Smooth muscle cell (in vitro differentiated cells): Measurements from ENCODE around the gene EVC. TPM values are rescaled to one million over a fixed set of nuclear protein-coding genes. Genes with fewer than 3 reads are reported as not detected.

Experiments
- DNase-seq: peaks from one replicate; lab custom pipeline; 2025; ENCODE audit not compliant: unreplicated experiment; lab: John Stamatoyannopoulos, UW
- H2AFZ ChIP-seq: fragments of 200-600 bp; sonication (generic); 2 replicates; pipeline ENCODE4 v1.6.0; 2016; ENCODE audit warnings: antibody characterized with exemption, low read depth, mild to moderate bottlenecking
- H3F3A ChIP-seq: fragments of 200-600 bp; sonication (generic); 2 replicates; pipeline ENCODE4 v1.6.0; 2017; ENCODE audit warnings: antibody characterized with exemption, low read depth
- H3K27ac ChIP-seq: fragments of 200-600 bp; sonication (generic); 2 replicates; pipeline ENCODE4 v1.5.1; 2016; ENCODE audit warnings: low read depth, mild to moderate bottlenecking
- H3K27me3 ChIP-seq: fragments of 200-600 bp; sonication (generic); 2 replicates; pipeline ENCODE4 v1.6.1; 2016; ENCODE audit warnings: low read depth, mild to moderate bottlenecking
- H3K36me3 ChIP-seq: fragments of 200-600 bp; sonication (generic); 2 replicates; pipeline ENCODE4 v1.5.1; 2016; ENCODE audit warnings: low read depth
- H3K4me1 ChIP-seq: fragments of 200-600 bp; sonication (generic); 2 replicates; pipeline ENCODE4 v1.5.1; 2016; ENCODE audit warnings: low read depth
- H3K4me2 ChIP-seq: fragments of 200-600 bp; sonication (generic); 2 replicates; pipeline ENCODE4 v1.6.0; 2016; ENCODE audit warnings: mild to moderate bottlenecking
- H3K4me3 ChIP-seq: fragments of 200-600 bp; sonication (generic); 2 replicates; pipeline ENCODE4 v1.5.1; 2016; ENCODE audit warnings: mild to moderate bottlenecking
- H3K79me2 ChIP-seq: fragments of 200-600 bp; sonication (generic); 2 replicates; pipeline ENCODE4 v1.6.0; 2016; ENCODE audit warnings: low read depth, mild to moderate bottlenecking
- H3K9ac ChIP-seq: fragments of 200-600 bp; sonication (generic); 2 replicates; pipeline ENCODE4 v1.6.0; 2016; ENCODE audit warnings: low read depth
- H3K9me3 ChIP-seq: fragments of 200-600 bp; sonication (generic); replicated peaks from 2 replicates; pipeline ENCODE4 v1.5.1; 2016; ENCODE audit warnings: low read depth
- H4K20me1 ChIP-seq: fragments of 200-600 bp; sonication (generic); 2 replicates; pipeline ENCODE4 v1.6.0; 2016; ENCODE audit warnings: low read depth
- WGBS: methylation state at CpG from one replicate; pipeline ENCODE4 v1.1.7; 2016; ENCODE audit warnings: low lambda C conversion rate; 5-methylcytosine and 5-hydroxymethylcytosine counted together
- polyA plus RNA-seq: library from polyadenylated mRNA; unstranded; fragments of >200 nt; fragmentation: Nextera tagmentation; extraction: Ambion mirVana; gene quantifications from 2 replicates; pipeline ENCODE4 v1.2.1, GENCODE V29; 2016
- total RNA-seq: library from RNA; depleted of rRNA; stranded (reverse); fragments of >200 nt; gene quantifications from 2 replicates; pipeline ENCODE4 v1.2.3, GENCODE V29; 2014
- TF ChIP-seq, protein P1 (sequence below): fragments of 200-600 bp; sonication (generic); IDR thresholded peaks from 2 replicates; pipeline ENCODE4 v1.5.1; 2017; ENCODE audit warnings: borderline replicate concordance, mild to moderate bottlenecking, antibody characterized with exemption; ENCODE audit not compliant: insufficient read depth, poor library complexity, severe bottlenecking

The EVC gene
- total and polyA plus RNA-seq, 2 experiments from 2014 or later: 7.5 to 15.5 TPM

- peaks cover 31% of the 10 kb centered on the region for H3K36me3 ChIP-seq
- WGBS: 98% methylated on average over 2 of the region's 2 CpGs
Observed at GRCh38 chr4:5742968-5743367, 32.0 kb downstream of the EVC start.

DNA sequence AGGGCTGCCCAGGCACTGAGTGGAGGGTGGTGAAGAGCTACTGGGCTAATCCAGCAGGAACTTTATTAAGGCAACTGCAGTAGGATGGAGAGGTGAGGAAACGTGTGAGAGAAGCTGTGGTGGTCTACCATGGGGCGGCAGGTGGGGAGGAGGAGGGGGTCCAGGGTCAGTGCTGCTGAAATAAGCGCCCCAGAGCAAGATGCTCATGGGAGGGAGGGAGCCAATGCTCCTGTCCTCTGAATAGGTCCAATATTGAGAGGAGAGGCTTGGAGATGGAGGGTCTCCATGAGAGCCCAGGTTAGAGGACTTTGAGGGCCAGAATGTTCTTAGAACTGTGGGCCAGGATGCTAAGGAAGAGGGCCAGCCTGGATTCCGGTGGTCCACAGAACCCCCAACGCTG, 35.2 kb downstream of the EVC start:
- TF ChIP-seq, protein P1, sequence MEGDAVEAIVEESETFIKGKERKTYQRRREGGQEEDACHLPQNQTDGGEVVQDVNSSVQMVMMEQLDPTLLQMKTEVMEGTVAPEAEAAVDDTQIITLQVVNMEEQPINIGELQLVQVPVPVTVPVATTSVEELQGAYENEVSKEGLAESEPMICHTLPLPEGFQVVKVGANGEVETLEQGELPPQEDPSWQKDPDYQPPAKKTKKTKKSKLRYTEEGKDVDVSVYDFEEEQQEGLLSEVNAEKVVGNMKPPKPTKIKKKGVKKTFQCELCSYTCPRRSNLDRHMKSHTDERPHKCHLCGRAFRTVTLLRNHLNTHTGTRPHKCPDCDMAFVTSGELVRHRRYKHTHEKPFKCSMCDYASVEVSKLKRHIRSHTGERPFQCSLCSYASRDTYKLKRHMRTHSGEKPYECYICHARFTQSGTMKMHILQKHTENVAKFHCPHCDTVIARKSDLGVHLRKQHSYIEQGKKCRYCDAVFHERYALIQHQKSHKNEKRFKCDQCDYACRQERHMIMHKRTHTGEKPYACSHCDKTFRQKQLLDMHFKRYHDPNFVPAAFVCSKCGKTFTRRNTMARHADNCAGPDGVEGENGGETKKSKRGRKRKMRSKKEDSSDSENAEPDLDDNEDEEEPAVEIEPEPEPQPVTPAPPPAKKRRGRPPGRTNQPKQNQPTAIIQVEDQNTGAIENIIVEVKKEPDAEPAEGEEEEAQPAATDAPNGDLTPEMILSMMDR: no peak
- Histone ChIP-seq H3K27ac (peak overlapping the region; percentile 98), H3K4me3 (no peak overlapping the region), H4K20me1 (no peaks in the 10 kb centered on the region), H3F3A (peaks cover 10% of the 10 kb centered on the region), H3K4me1 (peaks cover 3% of the 10 kb centered on the region), H3K79me2 (no peaks in the 10 kb centered on the region), H3K9ac (peak overlapping the region; percentile 80), H3K27me3 (no peaks in the 10 kb centered on the region), H3K36me3 (peaks cover 31% of the 10 kb centered on the region), H3K9me3 (no peaks in the 10 kb centered on the region), H3K4me2 (no peak overlapping the region), H2AFZ (no peak overlapping the region)
- 98% methylated on average over 5 of the region's 5 CpGs for WGBS
- no peak for DNase-seq

More at GRCh38 chr4:5742968-5743367, 32.0 kb downstream of the EVC start:
- H3K27ac ChIP-seq: no peak overlapping the region
- no peaks in the 10 kb centered on the region for H3K79me2 ChIP-seq
- H4K20me1 ChIP-seq: no peaks in the 10 kb centered on the region
- no peak overlapping the region for H3K9ac ChIP-seq
- no peaks in the 10 kb centered on the region for H3K27me3 ChIP-seq
- TF ChIP-seq, protein P1: no peak
- peaks cover 3% of the 10 kb centered on the region for H3K4me1 ChIP-seq
- no peaks in the 10 kb centered on the region for H3K9me3 ChIP-seq
- peaks cover 10% of the 10 kb centered on the region for H3F3A ChIP-seq
- H2AFZ ChIP-seq: no peak overlapping the region
- no peak for DNase-seq
- no peak overlapping the region for H3K4me2 ChIP-seq
- H3K4me3 ChIP-seq: no peak overlapping the region

DNA sequence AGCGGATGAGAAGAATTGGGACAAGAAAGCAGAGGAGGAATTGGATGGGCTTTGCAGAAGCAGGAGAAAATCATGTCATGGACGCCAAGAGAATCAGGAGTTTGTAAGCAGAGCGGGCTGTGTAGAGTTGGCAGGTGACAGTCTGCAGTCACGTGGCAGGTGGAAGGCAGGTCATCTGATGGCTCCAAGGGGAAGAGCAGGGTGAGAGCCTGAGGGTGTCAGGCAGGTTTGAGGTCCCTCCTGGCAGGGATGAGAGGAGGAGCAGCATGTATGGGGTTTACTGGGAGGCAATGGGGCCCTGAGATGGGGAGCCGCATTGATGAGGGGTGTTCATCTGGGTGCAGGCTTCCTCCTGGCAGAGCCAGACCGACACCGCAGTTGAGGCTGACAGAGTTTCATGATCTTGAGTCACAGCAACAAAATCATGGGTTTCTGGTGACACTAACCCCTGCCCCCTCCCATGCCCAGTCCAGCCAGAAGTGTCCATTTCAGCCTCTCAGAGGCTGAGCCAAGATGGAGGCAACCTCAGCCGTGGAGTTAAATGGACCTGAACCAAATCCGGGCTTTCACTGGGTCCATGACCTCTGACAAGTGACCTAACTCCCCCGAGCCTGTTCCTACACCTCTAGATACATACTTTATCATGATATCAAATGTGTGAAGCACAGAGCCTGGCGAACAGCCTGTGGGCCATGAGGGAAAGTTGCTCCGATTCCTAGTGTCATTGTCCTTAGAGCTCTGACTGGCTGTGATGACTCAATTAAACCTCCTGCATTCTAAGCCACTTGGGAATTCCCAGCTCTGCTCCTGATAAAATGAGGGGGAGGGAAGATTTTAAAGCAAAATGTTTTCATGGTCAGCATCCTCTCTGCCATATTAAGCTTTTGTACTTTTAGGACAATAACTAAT, 36.1 kb downstream of the EVC start:
- peak overlapping the region; percentile 90 for H3K9ac ChIP-seq
- H3K4me2 ChIP-seq: peak overlapping the region; percentile 75
- peaks cover 29% of the 10 kb centered on the region for H3K36me3 ChIP-seq
- H3F3A ChIP-seq: peaks cover 10% of the 10 kb centered on the region
- H3K9me3 ChIP-seq: no peaks in the 10 kb centered on the region
- TF ChIP-seq, protein P1: no peak
- H3K79me2 ChIP-seq: no peaks in the 10 kb centered on the region
- peak overlapping the region; percentile 98 for H3K27ac ChIP-seq
- WGBS: 66% methylated on average over 12 of the region's 12 CpGs
- no peaks in the 10 kb centered on the region for H3K27me3 ChIP-seq
- peaks cover 3% of the 10 kb centered on the region for H3K4me1 ChIP-seq
- H4K20me1 ChIP-seq: no peaks in the 10 kb centered on the region
- H3K4me3 ChIP-seq: no peak overlapping the region
- no peak overlapping the region for H2AFZ ChIP-seq
- no peak for DNase-seq
